ENCODE data around the gene SAMD10.
"Not testable (repeated sequence)": the region's sequence is repeated elsewhere in the genome, so short reads cannot be mapped to it uniquely, and the experiment has no call there.

SAMD10 gene

DNA sequence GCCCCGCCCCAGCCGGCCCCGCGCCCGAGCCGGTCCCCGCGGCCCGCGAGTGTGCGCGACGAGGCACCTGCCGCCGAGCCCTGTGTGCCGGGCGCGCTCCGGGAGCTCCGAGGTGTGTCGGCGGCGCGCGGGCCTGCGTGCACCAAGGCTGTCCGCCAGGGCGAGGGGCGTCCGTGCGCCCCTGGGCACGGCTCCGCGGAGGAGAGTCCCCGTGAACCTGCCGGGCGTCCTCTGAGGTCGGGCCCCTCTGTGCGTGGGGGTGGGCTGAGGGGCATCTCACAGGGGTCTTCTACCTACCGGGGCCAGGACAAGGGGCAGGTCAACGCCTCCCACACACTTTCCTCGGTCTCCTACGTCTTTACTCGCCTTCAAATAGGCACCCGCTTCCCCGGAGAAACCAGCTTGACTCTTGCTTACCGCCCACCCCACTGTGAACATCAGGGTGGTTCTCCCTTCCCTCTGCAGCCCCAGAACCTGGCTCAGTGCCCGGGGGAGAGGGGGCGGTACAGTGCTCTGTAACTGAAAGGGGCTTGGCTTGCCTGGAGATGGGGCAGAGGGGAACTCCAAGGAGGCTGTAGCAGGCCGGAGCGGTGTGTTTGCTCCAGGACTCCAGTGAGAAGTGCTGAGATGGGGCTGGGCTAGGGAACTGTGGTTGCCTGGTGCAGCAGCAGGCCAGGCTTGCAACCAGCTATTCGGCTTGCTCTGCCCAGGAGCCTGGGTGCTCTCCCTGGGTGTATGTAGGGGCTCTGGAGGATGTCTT is at the start of gene SAMD10:
TSS of gene SAMD10 (minus strand) at position 86 of the 760 bp plus-strand sequence. CDS start 175 bp downstream, outside the sequence.
- DNase-seq = peak; percentile 63

DNA sequence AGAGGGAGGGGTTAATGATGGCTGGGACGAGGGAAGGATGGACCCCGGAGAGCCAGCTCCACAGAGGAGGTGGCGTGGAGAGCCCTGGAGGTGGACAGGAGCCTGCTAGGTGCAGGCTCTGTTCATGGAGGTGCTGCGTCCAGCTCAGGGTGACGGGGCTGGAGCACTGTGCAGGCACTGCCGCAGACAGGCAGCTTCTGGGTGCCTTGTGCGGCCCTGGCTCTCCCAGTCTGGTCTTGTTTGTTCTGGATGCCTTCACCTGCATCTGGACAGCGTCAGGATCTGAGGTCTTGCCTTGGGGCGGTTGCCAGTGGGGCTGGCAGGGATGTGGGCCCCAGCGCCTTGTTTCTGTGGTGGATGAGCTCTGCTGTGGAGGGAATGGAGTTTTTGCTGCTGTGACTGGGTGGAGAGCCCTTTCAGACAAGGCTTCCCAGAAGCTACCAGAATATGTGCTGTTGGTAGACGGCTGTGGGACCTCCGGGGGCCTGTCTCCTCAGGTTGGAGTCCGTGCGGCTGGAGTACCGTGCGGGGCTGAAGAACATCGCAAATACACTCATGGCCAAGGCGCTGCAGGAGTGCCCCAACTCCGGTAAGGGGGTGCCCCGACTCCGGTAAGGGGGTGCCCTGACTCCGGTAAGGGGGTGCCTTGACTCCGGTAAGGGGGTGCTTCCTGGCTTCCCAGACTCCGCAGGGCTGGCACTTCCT is 48.7 kb upstream of the SAMD10 start:
- DNase-seq = no peak

DNA sequence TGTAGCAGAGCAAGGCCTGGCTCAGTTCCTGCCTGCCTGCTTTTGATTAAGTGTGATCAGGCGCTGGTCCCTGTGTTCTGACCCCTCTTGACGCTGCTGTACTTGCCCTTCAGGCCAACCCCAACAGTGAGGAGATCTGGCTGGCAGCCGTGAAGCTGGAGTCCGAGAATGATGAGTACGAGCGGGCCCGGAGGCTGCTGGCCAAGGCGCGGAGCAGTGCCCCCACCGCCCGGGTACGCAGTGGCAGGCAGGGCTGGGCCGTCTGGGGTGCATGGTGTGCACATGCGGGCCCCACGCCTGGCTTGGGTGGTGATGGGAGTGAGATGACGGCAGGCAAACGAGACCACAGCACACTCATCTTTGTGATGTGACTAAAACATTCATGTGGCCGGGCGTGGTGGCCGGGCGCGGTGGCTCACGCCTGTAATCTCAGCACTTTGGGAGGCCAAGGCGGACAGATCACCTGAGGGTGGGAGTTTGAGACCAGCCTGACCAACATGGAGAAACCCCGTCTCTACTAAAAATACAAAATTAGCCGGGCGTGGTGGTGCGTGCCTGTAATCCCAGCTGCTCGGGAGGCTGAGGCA is 46.5 kb upstream of the SAMD10 start:
- DNase-seq = no peak

DNA sequence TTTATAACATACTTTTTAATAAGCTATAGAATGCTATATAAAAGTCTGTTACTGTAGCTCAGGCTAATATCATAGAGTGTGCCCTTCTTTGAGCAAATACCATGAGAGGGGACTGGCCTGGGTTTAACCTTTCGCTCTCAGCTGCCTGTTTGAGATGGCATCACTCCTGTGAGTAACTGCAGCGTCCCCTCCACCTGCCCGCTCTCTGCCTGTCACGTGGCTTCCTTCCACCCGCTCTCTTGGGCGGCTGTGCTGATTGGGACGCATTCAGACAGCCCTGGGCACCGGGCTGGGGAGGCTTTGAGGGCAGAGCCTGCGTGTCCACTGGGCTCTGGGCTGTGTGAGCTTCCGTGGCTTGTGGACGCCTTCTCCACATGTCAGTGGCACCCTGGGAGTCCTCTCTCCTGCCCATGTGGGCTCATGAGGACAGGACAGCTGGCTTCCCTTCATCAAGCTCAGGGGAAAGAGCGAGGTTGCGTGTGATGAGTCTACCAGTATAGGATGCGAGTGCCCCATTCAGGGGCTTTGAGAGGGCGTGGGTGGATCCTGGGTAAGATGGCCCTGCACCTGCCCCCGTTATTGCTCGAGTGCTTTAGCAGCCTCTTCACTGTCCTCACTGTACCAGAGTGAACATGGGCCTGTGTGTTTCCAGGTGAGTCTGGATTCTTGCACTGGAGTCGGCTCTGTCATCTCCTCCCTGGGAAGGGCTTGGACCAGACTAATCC is 45.8 kb upstream of the SAMD10 start:
- no peak for DNase-seq

DNA sequence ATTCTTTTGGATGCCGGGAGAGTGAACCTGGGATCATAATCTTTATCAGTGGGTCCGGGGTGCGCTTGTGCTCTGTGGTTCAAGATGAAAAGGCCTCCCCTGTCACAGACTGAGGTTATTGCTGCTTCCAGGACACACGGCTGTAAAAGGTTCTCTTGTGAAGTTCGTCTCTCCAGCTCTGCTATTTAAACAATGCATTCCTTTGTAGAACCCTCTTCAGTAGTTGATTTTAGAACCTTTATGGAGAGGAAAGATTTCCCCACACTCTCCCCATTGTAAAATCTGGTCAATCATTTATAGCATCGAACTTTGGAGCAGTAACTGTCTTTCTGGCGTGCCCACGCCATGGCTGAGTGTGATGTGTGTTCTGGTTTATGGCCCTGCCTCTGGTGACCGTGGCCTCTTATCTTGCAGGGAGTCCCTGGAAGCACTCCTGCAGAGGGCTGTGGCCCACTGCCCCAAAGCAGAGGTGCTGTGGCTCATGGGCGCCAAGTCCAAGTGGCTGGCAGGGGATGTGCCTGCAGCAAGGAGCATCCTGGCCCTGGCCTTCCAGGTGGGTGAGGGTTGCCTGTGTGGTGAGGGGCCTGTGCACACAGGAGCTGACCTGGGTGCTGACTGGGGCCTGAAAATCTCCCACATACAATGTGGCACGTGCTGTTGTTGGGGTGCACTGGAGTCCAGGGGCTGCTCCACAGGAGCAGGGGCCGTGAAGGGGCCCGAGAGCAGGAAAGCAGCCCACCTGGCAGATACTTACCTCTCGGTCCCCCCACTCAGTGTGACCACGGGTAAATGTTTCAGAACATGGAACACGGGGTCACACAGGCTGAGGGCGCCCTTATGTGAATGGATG is 44.9 kb upstream of the SAMD10 start:
- no peak for DNase-seq

DNA sequence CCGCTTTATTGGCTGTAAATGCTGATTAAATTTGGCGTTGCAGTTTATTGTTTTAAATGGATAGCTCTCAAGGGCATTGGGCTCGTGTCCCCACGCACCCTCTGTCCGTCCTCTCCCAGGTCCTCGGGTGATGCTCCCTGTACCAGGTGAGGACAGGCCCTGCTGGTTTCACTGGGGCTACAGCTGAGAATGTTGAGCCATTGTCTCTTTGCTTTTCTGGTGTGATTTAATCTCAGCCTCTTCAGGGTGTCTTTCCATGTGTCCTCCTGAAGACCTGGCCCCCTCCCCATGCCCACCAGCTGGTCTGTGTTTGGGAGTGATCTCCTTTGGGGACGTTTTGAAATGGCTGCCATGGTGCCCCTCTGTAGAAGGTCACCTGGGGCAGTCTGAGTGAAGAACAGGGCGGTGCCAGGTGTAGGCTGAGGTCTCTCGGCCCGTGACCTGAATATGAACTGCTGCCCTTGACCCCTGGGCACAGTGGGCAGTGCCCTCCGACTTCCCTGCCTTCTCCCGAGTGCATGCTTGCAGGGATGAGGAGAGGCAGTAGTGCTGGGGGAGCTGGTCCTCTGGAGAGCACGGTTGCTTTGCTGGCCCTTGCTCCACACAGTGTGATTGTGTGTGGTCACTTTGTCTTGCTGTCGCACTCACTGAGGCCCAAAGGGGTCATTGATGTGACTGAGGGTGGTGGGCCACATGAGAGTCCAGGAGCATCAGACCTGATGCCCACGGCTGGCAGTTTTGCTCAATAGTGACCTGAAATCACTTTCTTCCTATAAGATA is 44.1 kb upstream of the SAMD10 start:
- no peak for DNase-seq

DNA sequence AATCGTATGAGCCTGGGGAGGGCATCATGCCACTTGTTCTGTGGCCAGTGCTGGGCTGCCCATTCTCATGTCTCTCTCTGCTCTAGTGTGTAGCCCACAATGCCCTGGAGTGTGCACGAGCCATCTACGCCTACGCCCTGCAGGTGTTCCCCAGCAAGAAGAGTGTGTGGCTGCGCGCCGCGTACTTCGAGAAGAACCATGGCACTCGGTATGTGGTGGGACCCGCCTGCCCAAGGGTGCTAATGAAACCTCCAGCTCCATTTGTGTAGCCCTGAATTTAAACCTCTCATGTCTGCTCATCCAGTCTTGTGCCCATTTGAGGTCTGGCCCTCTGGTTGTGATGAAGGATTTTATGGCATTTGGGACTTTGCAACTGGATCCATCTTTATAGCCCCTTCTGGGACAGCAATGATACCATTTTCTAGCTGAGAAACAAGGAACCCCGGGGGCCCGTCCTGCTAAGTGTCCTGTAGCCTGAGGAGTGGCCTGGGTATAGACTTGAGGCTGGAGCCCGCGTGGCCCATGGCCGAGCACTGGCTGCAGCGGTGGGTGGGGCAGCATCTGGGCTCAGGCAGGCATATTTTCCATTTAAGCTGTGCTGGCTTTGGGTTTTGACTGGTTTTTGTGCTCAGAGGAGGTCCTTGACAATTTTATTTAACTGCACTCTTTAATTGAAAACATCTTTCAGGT is 43.4 kb upstream of the SAMD10 start:
- DNase-seq = no peak

DNA sequence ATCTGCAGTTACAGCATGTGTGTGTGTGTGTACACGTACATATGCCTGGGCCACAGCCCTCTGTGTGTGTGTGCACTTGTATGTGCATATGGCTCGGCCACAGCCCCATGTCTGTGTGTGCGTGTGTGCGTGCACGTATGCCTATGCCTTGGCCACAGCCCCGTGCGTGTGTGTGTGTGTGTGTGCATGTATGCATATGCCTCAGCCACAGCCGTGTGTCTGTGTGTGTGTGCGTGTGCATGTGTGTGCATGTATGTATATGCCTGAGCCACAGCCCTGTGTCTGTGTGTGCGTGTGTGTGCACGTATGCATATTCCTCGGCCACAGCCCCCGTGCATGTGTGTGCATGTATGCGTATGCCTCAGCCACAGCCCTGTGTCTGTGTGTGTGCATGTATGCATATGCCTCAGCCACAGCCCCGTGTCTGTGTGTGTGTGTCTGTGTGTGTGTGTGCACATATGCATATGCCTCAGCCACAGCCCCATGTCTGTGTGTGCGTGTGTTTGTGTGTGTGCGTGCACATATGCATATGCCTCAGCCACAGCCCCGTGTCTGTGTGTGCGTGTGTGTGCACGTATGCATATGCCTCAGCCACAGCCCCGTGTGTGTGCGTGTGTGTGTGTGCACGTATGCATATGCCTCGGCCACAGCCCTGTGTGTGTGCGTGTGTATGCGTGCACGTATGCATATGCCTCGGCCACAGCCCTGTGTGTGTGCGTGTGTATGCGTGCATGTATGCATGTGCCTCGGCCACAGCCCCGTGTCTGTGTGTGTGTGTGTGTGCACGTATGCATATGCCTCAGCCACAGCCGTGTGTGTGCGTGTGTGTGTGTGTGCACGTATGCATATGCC is 41.9 kb upstream of the SAMD10 start:
- DNase-seq = no peak

DNA sequence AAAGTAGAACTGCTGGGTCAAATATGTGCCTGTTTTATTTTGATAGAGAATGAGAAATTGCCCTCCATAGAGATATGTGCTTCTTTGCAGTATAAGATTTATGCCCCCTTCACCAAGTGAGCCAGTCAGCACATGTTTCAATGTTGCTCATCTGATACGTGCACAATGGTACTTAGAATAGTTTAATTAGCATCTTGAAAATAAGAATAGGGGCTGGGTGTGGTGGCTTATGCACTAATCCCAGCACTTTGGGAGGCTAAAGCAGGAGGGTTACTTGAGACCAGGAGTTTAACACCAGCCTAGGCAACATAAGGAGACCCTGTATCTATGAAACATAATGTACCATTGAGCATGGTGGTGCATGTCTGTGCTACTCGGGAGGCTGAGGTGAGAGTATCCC is 36.2 kb upstream of the SAMD10 start:
- no peak for DNase-seq

DNA sequence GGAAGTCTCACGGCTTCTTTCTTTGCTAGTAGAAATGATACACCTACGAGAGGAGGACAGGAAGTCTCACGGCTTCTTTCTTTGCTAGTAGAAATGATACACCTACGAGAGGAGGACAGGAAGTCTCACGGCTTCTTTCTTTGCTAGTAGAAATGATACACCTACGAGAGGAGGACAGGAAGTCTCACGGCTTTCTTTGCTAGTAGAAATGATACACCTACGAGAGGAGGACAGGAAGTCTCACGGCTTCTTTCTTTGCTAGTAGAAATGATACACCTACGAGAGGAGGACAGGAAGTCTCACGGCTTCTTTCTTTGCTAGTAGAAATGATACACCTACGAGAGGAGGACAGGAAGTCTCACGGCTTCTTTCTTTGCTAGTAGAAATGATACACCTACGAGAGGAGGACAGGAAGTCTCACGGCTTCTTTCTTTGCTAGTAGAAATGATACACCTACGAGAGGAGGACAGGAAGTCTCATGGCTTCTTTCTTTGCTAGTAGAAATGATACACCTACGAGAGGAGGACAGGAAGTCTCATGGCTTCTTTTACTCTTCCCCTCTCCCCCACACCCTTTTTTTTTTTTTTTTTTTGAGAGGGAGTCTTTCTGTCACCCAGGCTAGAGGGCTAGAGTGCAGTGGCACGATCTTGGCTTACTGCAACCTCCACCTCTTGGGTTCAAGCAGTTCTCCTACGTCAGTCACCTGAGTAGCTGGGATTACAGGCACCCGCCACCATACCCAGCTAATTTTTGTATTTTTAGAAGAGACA is 33.1 kb upstream of the SAMD10 start:
- DNase-seq = not testable (repeated sequence)

DNA sequence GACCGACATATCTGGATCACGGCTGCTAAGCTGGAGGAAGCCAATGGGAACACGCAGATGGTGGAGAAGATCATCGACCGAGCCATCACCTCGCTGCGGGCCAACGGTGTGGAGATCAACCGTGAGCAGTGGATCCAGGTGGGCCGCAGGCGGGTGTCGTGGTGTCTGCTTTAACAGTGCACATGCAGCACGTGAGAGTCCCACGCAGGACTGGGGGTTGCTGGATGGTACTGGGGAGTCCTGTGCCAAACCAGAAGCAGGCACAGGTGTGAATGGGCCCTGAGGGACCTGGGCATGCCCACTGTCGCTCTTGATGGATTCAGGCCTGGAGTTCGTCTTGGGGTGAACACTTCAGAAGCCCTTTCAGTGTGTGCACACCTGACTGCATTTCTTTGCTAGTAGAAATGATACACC is 31.9 kb upstream of the SAMD10 start:
- no peak for DNase-seq

DNA sequence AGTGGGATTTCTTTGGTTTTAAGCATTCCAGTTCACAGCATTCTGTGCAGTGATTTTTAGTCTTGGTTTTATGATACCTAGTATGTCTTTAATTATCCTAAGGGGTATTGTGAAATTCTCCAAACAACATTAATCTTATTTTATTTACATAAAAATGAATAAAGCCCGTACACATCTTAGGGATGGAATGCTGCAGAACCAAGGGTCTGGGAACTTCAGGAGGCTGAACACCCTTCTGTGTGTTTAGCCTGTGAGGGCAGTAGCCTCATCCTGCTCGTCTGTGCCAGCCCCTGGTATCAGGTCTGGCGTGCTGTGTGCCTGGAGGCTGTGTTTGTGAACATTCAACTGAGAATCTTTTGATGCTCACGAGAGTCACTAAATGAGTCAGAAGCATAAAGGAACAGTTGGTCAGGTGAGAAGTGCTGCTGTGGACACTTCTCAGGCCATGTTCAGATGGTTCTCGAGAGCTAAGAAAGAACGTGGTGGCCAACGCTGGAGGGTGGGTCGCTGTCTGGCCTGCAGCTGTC is 31.3 kb upstream of the SAMD10 start:
- no peak for DNase-seq

DNA sequence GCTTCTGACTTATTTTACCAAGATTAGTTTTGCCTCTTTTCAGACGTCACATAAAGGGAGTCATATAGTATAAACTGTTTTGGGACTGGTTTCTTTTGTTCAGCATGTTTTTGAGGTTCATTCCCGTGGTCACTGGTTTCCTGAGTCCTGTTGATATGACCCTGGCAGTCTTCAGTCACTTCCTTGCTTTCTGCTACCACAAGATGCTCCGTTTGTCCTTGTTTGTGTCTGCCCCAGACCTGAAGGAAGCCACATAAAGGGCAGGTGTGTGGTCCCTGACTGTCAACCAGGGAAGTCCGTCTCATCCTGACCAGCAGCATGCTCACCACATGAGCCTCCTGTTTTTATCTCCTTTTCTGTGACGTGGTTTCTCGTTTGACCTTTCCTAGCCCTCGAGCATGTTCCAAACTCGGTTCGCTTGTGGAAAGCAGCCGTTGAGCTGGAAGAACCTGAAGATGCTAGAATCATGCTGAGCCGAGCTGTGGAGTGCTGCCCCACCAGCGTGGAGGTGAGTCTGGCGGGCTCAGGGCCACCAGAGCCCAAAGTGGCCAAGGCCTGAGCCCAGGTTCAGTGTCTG is 30.5 kb upstream of the SAMD10 start:
- DNase-seq = no peak

DNA sequence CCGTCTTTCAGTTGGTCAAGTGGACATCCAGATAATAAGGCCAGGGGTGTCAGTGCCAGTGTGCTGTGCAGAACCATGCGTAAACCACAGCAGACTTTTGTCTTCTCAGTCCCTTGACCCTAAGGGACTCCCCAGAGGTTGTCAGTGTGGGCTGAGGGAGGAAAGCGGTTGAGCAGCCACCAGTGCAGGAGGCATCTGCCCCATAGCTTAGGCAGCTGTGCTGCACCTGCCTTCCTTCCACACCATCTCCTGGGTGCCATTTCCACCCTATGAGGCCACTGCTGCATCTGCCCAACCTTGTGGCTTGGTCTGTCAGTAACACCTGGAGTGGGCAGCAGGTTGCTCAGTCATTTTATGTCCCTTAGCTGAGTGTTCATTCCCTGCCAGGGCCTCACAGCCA is 27.5 kb upstream of the SAMD10 start:
- DNase-seq = no peak

DNA sequence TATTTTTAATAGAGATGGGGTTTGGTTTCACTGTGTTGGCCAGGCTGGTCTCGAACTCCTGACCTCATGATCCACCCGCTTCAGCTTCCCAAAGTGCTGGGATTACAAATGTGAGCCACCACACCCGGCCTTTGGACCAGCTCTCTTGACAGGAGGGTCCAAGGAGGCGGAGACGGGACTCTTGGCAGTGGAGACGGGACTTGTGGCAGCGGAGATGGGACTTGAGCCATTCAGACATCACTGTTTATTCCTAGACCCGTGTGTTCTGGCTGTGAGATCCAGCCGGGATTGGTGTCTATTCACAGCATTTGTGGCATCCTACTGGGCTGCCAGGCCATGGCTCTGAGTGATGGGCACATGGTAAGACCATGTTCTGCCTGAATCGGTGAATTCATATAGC is 27.0 kb upstream of the SAMD10 start:
- no peak for DNase-seq

DNA sequence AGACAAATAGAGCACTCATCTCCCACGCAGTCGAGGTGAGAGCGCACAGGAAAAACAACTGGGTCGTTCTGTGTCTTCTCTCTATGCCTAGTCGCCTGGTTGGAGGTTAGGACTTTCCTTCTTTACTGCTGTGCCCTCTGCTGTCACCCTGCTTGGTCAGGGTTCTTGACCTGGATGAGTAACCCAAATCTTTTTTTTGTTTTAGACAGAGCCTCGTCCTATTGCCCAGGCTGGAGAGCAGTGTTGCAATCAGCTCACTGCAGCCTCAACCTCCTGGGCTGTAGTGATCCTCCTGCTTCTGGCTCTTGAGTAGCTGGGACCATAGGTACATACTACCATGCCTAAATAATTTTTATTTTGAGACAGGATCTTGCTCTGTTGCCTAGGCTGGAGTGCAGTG is 26.0 kb upstream of the SAMD10 start:
- no peak for DNase-seq

DNA sequence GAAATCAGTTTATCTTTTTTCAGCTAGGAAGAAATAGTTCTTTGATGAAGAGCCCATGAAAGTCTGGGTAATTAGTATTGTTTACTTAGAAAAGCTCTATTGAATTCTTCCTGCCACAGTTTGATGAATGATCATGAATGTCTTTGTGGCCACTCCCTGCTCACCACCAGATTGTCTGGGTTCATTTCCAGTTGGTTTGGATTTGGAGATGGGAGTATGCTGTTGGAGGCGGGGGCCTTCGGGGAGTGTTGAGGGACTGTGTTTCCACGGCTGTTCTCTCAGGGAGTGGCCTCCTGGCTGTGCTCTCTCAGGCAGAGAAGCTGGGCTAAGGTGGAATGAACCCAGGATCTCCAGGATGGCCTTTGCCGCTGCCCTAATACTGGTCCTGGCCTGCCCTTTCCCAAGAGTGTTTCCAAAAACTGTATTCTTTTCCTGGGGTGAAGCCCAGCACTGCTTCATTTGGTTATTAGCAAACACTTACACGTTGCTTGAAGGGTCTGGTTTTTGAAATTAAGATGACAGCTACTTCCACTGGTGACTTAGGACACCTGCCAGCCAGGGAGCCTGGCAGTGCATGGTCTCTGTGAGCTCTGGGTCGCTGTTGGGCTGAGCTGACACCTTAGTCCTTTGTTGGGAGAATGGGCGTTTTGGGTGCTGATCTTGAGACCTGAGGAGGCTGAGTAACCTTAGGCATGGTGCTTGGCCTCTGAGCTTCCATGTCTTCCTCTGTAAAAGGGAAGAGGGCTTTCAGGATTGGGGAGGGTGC is 24.7 kb upstream of the SAMD10 start:
- DNase-seq = no peak

DNA sequence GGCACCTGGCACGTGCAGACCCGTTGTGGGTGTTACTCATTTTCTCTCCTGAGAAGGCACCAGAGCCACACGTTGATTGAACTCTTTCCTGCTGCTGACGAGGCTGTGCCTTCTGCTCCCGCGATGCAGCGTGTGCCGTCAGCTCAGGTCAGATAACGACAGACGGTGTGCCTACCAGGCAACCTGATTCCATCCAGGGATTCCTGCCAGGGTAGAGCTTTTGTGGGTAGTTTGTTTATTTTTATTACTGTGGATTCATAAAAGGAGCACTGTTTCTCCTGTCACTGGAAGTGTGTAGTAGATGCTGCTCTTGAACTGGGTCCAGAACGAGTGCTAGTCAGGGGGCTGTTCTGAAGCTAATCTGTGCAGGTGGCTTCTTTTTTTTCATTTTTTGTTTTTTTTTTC is 22.2 kb upstream of the SAMD10 start:
- no peak for DNase-seq
